DND-41 (cell line): ENCODE measurements around the gene ADRM1.

Source experiments
- ATAC-seq: fragments of 200-7000 bp; cut with Tn5 transposase; 3 replicates; pipeline ENCODE4 v1.9.1; 2021; ENCODE audit warnings: low read depth; ENCODE audit not compliant: insufficient read depth
- DNase-seq: peaks from one replicate; pipeline ENCODE4 v3.0.0-alpha.2; 2020
- H2AFZ ChIP-seq: 2 replicates; pipeline ENCODE4 v1.6.0; 2012; ENCODE audit warnings: low read depth, low read length
- H3K27ac ChIP-seq: 2 replicates; pipeline ENCODE4 v1.5.1; 2012; ENCODE audit warnings: low read length, inconsistent platforms
- H3K27me3 ChIP-seq: fragments of 200-600 bp; sonication (generic); 2 replicates; pipeline ENCODE4 v1.6.0; 2012; ENCODE audit warnings: low read length, mild to moderate bottlenecking, inconsistent platforms; ENCODE audit not compliant: insufficient read depth, poor library complexity
- H3K36me3 ChIP-seq: 2 replicates; pipeline ENCODE4 v1.5.1; 2012; ENCODE audit warnings: low read length, inconsistent platforms; ENCODE audit not compliant: insufficient read depth
- H3K4me1 ChIP-seq: 2 replicates; pipeline ENCODE4 v1.5.1; 2012; ENCODE audit warnings: mild to moderate bottlenecking, low read length; ENCODE audit not compliant: insufficient read depth
- H3K4me2 ChIP-seq: 2 replicates; pipeline ENCODE4 v1.6.0; 2012; ENCODE audit warnings: mild to moderate bottlenecking, moderate library complexity, low read length, inconsistent platforms; ENCODE audit not compliant: insufficient read depth
- H3K4me3 ChIP-seq, 2 experiments: fragments of 200-600 bp in 1 of 2; shearing (Covaris generic) in 1 of 2; 2 replicates each; pipeline ENCODE4 v1.5.1; 2012 to 2016; ENCODE audit warnings: inconsistent platforms in 2 of 2, low read length in 2 of 2, mild to moderate bottlenecking in 2 of 2, low read depth in 1 of 2, moderate library complexity in 1 of 2
- H3K79me2 ChIP-seq: 2 replicates; pipeline ENCODE4 v1.6.0; 2012; ENCODE audit warnings: low read length, inconsistent platforms; ENCODE audit not compliant: insufficient read depth
- H3K9ac ChIP-seq: 2 replicates; pipeline ENCODE4 v1.6.0; 2012; ENCODE audit warnings: low read depth, mild to moderate bottlenecking, inconsistent platforms, low read length, moderate library complexity
- H3K9me3 ChIP-seq: 2 replicates; pipeline ENCODE4 v1.5.1; 2012; ENCODE audit warnings: low read length, moderate library complexity, mild to moderate bottlenecking, inconsistent platforms; ENCODE audit not compliant: insufficient read depth, severe bottlenecking
- H4K20me1 ChIP-seq: 2 replicates; pipeline ENCODE4 v1.6.0; 2012; ENCODE audit warnings: low read length; ENCODE audit not compliant: insufficient read depth
- EZH2 ChIP-seq: IDR thresholded peaks from 3 replicates; pipeline ENCODE4 v1.6.1; 2012; ENCODE audit warnings: borderline replicate concordance, low read depth, mild to moderate bottlenecking, moderate library complexity, low read length, inconsistent platforms; ENCODE audit not compliant: severe bottlenecking
- TF ChIP-seq, protein P1 (sequence below): IDR thresholded peaks from 2 replicates; pipeline ENCODE4 v1.5.1; 2012; ENCODE audit warnings: borderline replicate concordance, low read length, moderate library complexity, mild to moderate bottlenecking; ENCODE audit not compliant: poor library complexity, severe bottlenecking; ENCODE audit errors: extremely low read depth

ADRM1 gene

DNA sequence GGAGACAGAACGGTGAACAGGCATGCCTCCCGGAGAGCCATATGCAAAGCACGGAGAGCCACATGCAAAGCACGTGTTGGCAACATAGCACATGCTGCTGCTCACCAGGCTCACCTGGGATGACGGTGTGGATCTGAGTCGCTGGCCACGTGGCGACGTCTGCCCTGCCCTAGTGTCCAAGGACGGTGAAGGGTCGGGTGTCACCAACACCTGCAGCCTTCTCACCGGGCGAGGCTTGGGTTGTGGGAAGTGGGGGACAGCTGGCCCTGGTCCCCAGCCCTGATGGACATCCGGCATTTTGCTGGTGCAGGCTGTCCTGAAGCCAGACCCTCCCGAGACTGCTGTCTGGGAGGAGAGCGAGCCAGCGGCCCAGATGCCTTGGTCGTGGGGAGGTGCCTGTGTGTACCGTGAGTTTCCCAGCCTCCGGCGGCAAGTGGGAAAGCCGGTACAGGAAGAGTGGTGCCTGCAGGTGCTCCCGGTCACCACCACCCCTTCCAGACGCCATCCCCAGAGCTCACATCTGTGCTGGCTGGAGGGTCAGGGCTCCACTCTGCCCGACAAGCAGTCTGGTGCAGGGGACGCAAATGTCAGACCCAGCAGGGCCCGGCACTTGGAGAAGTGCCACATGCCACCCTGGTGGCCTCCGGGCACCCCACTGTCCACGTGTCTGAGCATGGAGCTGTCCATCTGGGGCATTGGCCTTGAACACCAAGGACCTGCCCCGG, 5.9 kb upstream of the ADRM1 start:
- Histone ChIP-seq H3K36me3 (peaks cover 45% of the 10 kb centered on the region), H3K9me3 (no peaks in the 10 kb centered on the region), H2AFZ (no peak overlapping the region), H4K20me1 (no peaks in the 10 kb centered on the region; the same call in 1 of the 2 replicates), H3K79me2 (no peaks in the 10 kb centered on the region), H3K4me2 (no peak overlapping the region), H3K27ac (no peak overlapping the region), H3K27me3 (no peaks in the 10 kb centered on the region), H3K4me3 (no peak overlapping the region), H3K9ac (no peak overlapping the region), H3K4me1 (peaks cover 8% of the 10 kb centered on the region; the same call in 1 of the 2 replicates)
- no peak for ATAC-seq
- TF ChIP-seq EZH2: no peak
- TF ChIP-seq, protein P1, sequence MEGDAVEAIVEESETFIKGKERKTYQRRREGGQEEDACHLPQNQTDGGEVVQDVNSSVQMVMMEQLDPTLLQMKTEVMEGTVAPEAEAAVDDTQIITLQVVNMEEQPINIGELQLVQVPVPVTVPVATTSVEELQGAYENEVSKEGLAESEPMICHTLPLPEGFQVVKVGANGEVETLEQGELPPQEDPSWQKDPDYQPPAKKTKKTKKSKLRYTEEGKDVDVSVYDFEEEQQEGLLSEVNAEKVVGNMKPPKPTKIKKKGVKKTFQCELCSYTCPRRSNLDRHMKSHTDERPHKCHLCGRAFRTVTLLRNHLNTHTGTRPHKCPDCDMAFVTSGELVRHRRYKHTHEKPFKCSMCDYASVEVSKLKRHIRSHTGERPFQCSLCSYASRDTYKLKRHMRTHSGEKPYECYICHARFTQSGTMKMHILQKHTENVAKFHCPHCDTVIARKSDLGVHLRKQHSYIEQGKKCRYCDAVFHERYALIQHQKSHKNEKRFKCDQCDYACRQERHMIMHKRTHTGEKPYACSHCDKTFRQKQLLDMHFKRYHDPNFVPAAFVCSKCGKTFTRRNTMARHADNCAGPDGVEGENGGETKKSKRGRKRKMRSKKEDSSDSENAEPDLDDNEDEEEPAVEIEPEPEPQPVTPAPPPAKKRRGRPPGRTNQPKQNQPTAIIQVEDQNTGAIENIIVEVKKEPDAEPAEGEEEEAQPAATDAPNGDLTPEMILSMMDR: no peak
- DNase-seq: no peak

DNA sequence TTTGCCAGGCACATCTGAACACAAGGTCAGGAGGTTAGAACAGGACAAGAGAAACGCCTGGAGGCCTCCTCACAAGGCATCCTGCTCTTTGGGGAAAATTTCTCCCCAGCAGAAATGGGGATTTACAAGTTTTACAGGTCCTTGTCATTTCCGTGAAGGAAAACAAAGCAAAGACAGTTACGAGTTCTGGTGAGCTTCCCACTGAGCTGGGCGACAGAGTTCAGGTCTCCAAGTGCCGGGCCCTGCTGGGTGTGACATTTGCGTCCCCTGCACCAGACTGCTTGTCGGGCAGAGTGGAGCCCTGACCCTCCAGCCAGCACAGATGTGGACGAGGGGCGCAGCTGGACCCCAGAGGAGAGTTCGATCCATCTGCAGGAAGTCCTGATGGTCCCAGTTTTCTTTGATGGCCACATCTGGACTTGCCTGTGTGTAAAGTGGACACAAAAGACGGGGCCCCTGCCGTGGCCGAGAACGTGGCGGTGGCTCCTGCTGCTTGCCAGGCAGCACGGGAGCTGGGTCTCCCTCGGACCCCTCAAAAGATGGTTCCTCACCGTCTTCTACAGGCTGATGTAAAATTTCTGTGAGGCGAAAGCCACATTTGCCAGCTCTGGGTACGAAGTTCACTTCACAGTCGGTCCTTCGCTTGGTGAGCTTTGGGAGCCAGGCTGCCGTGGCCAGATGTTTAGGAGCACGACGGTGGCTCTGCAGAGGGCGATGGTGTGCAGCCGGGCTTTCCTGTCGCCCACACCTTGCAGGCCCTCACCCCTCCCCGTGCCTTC, 5.2 kb upstream of the ADRM1 start:
- no peak overlapping the region for H3K9ac ChIP-seq
- no peak overlapping the region for H3K4me3 ChIP-seq
- no peak overlapping the region for H2AFZ ChIP-seq
- TF ChIP-seq, protein P1: peak; percentile 3
- no peak for TF ChIP-seq EZH2
- ATAC-seq (no peak), DNase-seq (no peak)
- H3K4me1 ChIP-seq: peaks cover 10% of the 10 kb centered on the region; the same call in 1 of the 2 replicates
- H3K27ac ChIP-seq: no peak overlapping the region
- no peaks in the 10 kb centered on the region for H3K79me2 ChIP-seq
- no peak overlapping the region for H3K4me2 ChIP-seq
- no peaks in the 10 kb centered on the region; the same call in 1 of the 2 replicates for H4K20me1 ChIP-seq
- no peaks in the 10 kb centered on the region for H3K9me3 ChIP-seq
- H3K36me3 ChIP-seq: peaks cover 40% of the 10 kb centered on the region
- H3K27me3 ChIP-seq: no peaks in the 10 kb centered on the region

DNA sequence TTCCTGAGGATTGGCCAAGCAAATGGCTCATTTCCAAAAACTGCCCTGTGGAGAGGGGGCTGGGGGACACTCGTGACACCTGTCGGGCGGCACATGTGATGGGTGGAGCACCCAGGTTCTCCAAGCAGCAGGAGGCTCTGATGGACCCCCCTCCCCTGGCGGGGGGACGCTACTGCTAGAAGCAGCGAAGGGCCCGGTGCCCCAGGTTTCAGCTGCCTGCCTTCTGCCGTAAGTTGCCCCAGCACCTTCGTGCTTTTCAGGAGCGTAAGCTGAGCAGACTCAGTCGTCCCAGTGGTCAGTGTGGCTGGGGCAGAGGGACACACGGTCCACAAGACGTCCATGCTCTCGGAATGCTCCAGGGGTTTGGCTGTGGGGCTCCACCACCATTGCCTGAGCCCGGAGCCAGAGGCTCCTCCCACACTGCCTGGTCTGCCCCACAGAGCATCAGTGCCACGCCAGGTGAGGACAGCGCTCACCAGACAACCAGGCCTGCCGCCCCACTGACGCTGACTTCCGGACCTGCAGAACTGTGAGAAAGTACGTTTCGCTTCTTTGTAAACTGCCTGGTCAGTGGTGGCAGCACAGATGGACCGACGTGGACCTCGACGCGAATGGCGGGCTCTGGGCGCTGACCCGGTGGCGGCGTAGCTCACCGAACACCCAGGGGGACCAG, 4.1 kb upstream of the ADRM1 start:
- ATAC-seq (no peak), DNase-seq (no peak)
- Histone ChIP-seq H3K9me3 (no peaks in the 10 kb centered on the region), H3K27me3 (no peaks in the 10 kb centered on the region), H3K4me2 (no peak overlapping the region), H4K20me1 (peaks cover 6% of the 10 kb centered on the region), H3K4me1 (peaks cover 13% of the 10 kb centered on the region), H3K79me2 (peaks cover 9% of the 10 kb centered on the region), H3K4me3 (no peak overlapping the region), H3K27ac (no peak overlapping the region), H2AFZ (no peak overlapping the region), H3K9ac (no peak overlapping the region), H3K36me3 (peaks cover 39% of the 10 kb centered on the region)
- TF ChIP-seq EZH2: no peak
